ENCODE data around the gene SLC11A1. TPM values are rescaled to one million over a fixed set of nuclear protein-coding genes. Genes with fewer than 3 reads are reported as not detected.

The SLC11A1 gene
- polyA plus RNA-seq, 10 donors = 0.29 to 1.6 (median 0.75) TPM

GRCh38 chr2:218366621-218367414, 15.3 kb upstream of the SLC11A1 start:
- DNase-seq = no peak

DNA sequence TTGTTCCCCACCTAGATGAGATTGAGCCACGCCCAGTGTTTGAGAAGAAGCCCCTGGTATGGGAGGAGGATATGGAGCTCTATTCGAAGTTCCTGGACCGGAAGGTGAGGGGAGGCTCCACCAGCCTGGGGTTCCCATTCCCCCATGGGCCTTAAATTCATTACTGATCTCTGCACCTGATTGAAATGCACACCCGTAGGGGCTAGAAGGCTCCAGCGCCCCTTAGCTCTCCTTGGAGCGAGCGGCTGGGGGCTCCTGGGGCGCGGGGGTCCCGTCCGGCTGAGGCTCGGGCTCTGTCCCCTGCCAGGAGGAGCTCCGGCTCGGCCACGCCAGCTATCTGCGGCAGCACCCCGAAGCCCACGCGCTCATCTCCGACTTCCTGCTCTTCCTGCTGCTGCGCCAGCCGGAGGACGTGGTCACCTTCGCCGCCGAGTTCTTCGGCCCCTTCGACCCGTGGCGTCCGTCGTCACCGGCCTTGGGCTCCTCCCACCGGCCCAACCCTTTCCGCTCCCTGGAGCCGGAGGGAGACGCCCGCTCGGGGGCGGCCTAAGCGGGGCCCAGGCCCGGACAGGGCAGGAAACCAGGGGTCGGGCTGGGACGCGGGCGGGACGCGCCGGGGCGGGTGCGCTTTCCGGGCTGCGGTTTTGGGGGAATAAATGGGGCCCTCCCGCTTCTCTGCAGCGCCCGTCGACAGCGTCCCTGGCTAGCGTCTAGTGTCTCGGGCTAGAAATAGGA, 14.5 kb upstream of the SLC11A1 start:
- peak; percentile 55 to 94 (median 87) for DNase-seq

DNA sequence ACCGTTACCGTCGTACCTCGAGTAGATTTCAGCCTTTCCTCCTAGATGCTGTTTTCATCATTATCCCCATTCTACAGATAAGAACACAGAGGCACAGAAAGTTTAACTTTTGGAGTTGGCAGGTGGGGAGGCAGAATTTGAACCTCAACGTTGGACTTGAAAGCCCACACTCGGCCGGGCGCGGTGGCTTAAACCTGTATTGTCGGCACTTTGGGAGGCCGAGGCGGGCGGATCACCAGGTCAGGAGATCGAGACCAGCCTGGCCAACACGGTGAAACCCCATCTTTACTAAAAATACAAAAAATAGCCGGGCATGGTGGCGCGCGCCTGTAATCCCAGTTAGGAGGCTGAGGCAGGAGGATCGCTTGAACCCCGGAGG, 13.9 kb upstream of the SLC11A1 start:
- DNase-seq = no peak

DNA sequence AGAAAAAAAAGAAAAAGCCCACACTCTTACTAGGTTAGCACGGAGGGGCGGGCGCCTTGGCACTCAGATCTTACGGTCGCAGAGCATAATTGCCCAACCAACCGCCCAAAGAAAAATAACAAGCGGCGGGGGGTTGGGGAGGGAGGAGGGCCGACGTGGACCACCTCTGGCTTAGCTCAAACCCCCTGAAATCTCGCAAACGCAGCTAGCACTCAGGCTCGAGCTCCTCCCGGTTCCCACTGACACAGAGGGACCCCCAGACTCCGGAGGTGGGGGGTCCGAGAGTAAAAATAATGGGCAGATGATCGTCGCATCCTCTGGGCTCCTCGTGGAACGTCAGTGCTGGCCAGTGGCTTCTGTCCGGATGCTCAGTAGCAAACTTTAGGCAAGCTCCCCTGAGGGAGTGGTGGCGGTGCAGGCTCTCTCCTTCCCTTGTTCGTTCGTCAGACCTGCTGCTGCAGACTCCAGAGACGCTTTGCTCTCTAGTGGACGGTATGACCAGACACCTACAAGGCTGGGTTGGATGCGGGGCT, 13.4 kb upstream of the SLC11A1 start:
- DNase-seq = no peak

DNA sequence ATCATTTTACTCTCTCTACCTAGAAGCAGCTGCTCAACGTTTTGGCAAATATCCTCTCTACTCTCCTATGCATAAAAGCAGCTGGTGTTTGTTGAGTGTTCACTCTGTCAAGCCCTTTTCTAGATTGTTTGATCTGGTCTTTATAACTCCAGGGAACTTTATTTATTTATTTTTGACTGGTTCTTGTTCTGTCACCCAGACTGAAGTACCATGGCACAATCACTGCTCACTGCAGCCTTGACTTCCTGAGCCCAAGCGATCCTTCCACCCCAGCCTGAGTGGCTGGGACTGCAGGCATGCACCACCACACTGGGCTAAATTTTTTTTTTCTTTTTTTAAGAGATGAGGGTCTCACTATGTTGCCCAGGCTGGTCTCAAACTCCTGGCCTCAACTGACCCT, 12.7 kb upstream of the SLC11A1 start:
- no peak for DNase-seq

GRCh38 chr2:218370410-218371063, 11.5 kb upstream of the SLC11A1 start:
- DNase-seq = no peak

DNA sequence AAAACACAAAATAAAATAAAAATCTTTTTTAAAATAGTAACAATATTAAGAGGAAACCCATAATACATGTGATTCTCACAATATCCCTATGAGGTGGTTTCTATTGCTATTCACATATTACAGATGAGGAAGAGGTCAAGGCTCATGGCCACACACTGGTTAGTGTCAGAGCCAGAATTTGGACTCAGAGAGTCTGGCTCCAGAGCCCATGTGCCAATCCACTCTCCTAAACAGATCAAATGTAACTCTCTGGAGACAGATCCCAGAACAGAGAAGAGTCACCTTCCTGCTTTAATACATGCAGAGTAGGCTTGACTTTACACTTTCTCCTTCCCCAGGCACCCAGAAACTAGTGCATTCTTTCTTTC, 10.1 kb upstream of the SLC11A1 start:
- no peak for DNase-seq

- no peak for DNase-seq
These were observed 7.3 kb upstream of the SLC11A1 start for GRCh38 chr2:218374795-218375194.

DNA sequence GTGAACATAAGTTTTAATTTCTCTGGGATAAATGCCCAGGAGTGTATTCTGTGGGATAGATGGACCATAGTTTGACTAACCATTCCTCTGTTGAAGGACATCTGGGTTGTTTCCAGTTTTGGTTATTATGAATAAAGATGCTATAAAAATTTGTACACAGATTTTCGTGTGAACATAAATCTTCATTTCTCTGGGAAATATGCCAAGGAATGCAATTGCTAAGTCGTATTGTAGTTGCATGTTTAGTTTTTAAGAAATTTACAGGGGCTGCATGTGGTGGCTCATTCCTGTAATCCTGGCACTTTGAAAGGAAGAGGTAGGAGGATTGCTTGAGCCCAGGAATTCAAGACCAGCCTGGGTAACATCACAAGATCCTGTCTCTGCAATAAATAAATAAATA, 6.9 kb upstream of the SLC11A1 start:
- peak in 1 of 3 donors; percentile 42 for DNase-seq

DNA sequence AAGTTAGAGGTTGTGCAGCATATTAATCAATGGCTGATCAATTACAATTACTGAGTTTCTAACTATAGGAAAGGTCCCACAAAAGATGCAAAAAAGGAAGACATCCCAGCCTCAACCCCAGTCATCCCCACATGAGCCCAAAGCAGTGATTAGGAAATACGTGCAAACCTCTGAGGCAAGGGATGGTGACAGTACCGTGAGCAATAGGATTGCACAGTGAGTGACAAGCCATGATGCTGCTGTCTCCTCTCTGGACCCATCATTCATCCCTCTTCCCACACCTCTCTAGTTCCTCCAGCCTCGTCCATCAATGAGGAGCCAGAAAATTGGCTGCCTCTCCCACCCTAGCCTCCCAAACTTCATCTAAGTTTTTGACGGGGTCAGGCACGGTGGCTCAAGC, 4.0 kb upstream of the SLC11A1 start:
- DNase-seq = no peak

DNA sequence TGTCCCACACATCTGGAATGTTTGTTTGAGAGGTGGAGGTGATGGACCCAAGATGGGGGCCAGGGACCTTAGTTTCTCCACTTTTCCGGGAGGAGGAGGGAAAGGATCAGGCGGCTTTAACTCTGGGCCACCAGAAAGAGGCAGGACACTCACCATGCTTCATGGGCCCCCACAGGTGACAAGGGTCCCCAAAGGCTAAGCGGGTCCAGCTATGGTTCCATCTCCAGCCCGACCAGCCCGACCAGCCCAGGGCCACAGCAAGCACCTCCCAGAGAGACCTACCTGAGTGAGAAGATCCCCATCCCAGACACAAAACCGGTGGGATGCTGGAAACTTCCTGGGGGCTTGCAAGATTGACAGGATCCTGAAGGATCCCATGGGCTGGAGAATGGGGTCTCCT, 712 bp downstream of the SLC11A1 start:
- no peak for DNase-seq

DNA sequence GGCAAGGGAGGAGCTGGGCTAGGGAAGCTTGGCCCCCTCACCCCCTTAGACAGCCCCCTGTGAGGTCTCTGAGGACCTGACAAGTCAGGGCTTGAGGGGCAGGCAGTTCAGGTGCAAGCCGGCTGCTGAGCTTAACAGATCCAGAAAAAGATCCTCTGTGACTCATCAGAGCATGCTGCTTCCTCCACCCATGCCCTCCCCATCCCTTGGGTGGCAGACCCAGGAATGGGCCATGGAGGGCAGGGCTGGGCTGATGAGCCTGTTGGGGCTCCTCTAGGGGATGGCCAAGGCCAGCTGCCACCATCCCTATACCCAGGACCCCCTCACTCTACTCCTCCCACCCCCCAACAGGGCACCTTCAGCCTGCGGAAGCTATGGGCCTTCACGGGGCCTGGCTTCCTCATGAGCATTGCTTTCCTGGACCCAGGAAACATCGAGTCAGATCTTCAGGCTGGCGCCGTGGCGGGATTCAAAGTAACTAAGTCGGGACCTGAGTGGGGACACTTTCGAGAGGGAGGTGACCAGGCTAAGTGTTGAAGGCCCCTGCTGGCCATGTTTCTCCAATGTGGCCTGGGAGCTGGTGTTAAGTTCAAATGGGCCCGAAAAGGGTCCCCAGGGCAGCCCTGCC, 1.9 kb downstream of the SLC11A1 start:
- no peak for DNase-seq

DNA sequence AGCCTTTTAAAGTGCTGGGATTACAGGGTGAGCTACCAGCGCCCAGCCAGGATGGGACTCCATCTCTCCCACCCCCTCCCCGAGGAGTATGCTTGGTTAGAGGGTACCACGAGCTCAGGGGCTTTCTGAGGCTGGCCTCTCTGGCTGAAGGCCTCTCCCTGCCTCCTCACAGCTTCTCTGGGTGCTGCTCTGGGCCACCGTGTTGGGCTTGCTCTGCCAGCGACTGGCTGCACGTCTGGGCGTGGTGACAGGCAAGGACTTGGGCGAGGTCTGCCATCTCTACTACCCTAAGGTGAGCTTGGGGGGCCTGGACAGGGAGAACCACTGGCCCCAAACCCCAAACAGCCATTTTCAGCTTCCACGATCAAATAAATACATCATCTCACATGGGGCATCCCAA, 2.9 kb downstream of the SLC11A1 start:
- DNase-seq = no peak

DNA sequence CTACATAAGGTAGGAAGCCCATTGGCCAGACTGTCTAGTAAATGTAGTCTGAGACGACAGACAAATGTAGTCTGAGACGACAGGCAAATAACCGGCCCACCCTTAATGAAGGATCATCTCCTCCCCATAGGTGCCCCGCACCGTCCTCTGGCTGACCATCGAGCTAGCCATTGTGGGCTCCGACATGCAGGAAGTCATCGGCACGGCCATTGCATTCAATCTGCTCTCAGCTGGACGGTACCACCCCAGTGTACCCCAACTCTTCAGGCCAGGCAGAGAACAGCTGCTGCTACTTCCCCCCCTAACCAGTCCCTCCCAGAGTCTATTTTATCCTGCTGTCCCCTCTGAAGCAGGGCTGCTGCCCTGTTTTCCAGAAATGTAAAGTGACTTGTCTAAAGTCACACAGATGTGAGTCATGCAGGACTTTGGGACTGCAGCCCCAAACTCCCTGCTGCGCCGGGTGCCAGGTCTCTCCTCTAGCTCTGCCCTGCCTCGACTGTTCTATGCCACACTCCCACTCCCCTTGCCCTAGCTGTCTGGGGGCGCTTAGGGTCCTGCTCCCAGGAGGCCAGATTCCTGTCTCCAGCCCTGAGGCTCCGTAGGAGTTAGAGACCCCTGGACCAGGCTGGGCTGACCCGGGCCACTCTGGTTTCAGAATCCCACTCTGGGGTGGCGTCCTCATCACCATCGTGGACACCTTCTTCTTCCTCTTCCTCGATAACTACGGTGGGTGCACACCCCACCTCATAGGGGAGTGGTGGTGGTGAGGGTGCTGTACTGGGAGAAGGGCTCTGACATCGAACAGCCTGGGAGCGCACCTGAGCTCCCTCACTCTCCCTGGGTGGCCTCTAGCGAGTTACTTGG, 4.7 kb downstream of the SLC11A1 start:
- no peak for DNase-seq

DNA sequence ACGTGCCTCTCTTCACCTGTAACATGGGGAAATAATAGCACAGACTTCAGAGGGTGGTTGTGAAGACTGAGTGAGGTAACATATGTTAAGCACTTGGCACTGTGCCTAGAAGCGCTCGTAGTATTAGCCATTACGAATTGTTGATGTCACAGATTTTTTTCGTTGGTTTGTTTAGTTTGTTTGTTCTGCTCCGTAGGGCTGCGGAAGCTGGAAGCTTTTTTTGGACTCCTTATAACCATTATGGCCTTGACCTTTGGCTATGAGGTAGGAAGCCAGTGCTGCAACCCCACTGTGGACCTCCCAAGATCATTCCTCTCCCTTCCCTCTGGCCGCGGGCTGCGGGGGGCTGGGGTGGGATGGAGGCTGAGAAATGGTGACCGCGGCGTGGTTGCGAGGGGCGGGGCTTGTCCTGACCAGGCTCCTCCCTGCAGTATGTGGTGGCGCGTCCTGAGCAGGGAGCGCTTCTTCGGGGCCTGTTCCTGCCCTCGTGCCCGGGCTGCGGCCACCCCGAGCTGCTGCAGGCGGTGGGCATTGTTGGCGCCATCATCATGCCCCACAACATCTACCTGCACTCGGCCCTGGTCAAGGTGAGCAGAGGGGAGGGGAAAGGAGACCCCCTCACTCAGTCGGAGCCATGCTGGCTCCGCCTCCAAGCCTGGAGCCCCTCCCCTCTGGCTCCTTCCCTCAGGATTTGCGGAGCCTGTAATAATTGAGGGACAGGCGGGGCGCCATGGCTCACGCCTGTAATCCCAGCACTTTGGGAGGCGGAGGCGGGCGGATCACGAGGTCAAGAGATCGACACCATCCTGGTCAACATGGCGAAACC, 5.5 kb downstream of the SLC11A1 start:
- peak in 2 of 3 donors; percentile 46 to 80 for DNase-seq

GRCh38 chr2:218389333-218390150, 7.5 kb downstream of the SLC11A1 start:
- no peak for DNase-seq

- DNase-seq = no peak
These were observed 9.1 kb downstream of the SLC11A1 start for GRCh38 chr2:218391202-218391601.

DNA sequence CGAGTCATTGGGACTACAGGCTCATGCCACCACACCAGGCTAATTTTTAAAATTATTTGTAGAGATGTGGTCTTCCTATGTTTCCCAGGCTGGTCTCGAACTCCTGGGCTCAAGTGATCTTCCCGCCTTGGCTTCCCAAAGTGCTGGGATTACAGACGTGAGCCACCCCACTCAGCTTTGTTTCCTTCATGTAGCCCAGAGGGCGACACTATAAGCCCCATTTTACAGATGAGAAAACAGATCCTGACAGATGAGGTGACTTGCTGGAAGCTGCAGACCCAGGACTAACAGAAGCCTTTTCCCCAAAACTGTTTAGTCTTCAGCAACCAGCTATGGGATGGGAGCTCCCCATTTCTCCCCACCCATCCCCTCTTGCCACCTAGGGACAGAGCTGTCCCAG, 10.4 kb downstream of the SLC11A1 start:
- DNase-seq = no peak

GRCh38 chr2:218392891-218393462, 10.9 kb downstream of the SLC11A1 start:
- no peak for DNase-seq
